ENCODE results near the gene CAPZB.

CAPZB gene

GRCh38 chr1:19338323-19338762, 147.0 kb downstream of the CAPZB start:
- TF ChIP-seq TAF1 (IDR thresholded peaks at IDR 0.05; ENCODE audit: low read depth, low read length): no peak
- TF ChIP-seq POLR2AphosphoS5 (IDR thresholded peaks at IDR 0.05; ENCODE audit: low read depth, low read length): no peak
- no peak for TF ChIP-seq PAX5 (IDR thresholded peaks at IDR 0.05; ENCODE audit: insufficient read depth, low read length, severe bottlenecking)
- no peak for TF ChIP-seq POLR2A (IDR thresholded peaks at IDR 0.05; ENCODE audit: low read depth, low read length)
- no peak for TF ChIP-seq SPI1 (IDR thresholded peaks at IDR 0.05; ENCODE audit: low read depth, low read length)
- TF ChIP-seq POU2F2 (IDR thresholded peaks at IDR 0.05; ENCODE audit: low read depth, low read length): no peak
- DNase-seq (ENCODE audit: insufficient read length, low spot score): no peak
- no peak for FAIRE-seq

DNA sequence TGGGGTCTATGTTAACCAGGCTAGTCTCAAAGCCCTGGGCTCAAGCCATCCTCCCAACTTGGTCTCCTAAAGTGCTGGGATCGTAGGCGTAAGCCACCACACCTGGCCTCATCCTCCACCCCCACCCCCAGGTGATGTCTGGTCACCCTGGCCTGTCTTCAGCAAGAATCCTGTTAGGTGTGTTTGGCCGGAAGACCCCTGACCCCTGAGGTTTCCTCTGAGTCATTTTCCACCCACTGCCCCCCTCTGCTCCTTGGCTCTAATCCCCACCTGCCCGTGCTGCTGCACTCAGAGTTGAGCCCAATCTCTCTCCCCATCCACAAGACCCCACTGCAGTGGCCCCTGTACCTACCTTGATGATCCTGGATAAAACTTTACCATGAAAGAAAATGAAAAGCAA, 148.1 kb downstream of the CAPZB start:
- DNase-seq (ENCODE audit: insufficient read length, low spot score): no peak
- TF ChIP-seq SPI1 (IDR thresholded peaks at IDR 0.05; ENCODE audit: low read depth, low read length) (no peak), POLR2A (IDR thresholded peaks at IDR 0.05; ENCODE audit: low read depth, low read length) (no peak), POU2F2 (IDR thresholded peaks at IDR 0.05; ENCODE audit: low read depth, low read length) (no peak), TAF1 (IDR thresholded peaks at IDR 0.05; ENCODE audit: low read depth, low read length) (no peak), POLR2AphosphoS5 (IDR thresholded peaks at IDR 0.05; ENCODE audit: low read depth, low read length) (no peak), PAX5 (IDR thresholded peaks at IDR 0.05; ENCODE audit: insufficient read depth, low read length, severe bottlenecking) (no peak)
- no peak for FAIRE-seq

DNA sequence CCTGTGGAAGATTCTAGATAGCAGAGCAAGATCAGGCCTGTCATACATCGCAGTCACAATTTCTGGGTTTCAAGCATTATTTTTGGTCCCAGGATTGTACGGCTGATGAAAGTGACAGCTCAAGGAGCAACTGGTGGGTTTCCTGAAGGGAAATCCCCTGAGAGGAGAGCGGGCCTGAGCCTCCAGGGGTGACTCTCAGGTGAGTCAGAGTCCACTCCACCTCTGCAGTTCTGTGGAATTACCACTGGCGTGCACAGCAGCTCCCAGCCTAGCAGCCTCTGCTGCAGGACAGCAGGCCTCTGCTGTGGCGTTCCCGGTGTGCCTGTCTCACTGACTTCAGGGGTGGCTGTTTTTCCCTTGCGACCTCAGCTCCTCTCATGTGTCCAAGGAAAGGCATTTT, 148.8 kb downstream of the CAPZB start:
- TF ChIP-seq POLR2A (IDR thresholded peaks at IDR 0.05; ENCODE audit: low read depth, low read length): no peak
- TF ChIP-seq TAF1 (IDR thresholded peaks at IDR 0.05; ENCODE audit: low read depth, low read length): no peak
- TF ChIP-seq SPI1 (IDR thresholded peaks at IDR 0.05; ENCODE audit: low read depth, low read length): no peak
- TF ChIP-seq PAX5 (IDR thresholded peaks at IDR 0.05; ENCODE audit: insufficient read depth, low read length, severe bottlenecking): no peak
- no peak for TF ChIP-seq POU2F2 (IDR thresholded peaks at IDR 0.05; ENCODE audit: low read depth, low read length)
- TF ChIP-seq POLR2AphosphoS5 (IDR thresholded peaks at IDR 0.05; ENCODE audit: low read depth, low read length): no peak; the same call in 1 of the 2 replicates
- FAIRE-seq (no peak), DNase-seq (ENCODE audit: insufficient read length, low spot score) (no peak)

- FAIRE-seq: no peak
- no peak for DNase-seq (ENCODE audit: insufficient read length, low spot score)
- TF ChIP-seq TAF1 (IDR thresholded peaks at IDR 0.05; ENCODE audit: low read depth, low read length) (no peak), POU2F2 (IDR thresholded peaks at IDR 0.05; ENCODE audit: low read depth, low read length) (no peak), SPI1 (IDR thresholded peaks at IDR 0.05; ENCODE audit: low read depth, low read length) (no peak), PAX5 (IDR thresholded peaks at IDR 0.05; ENCODE audit: insufficient read depth, low read length, severe bottlenecking) (no peak), POLR2AphosphoS5 (IDR thresholded peaks at IDR 0.05; ENCODE audit: low read depth, low read length) (no peak), POLR2A (IDR thresholded peaks at IDR 0.05; ENCODE audit: low read depth, low read length) (no peak)
Observed at GRCh38 chr1:19333587-19334354, 151.6 kb downstream of the CAPZB start.

DNA sequence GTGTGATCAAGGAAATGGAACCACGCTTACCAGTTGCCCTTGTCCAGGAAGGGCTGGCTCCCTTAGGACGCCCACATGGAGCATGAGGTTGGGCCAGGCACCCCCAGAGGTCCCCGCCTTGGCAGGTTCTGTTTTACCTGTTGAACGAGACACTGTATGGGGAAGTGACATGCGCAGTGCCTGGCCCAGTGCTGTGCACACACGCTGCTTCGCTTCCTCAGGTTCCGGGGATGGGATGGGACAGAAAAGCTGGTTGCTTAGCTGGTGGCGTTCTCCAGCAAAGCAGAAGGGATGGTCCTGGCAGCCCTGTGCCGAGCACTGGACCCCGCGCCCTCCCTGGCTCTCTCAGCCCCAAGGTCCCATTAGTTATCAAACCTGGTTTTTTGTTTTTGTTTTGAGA, 152.5 kb downstream of the CAPZB start:
- FAIRE-seq (no peak), DNase-seq (ENCODE audit: insufficient read length, low spot score) (no peak)
- TF ChIP-seq SPI1 (IDR thresholded peaks at IDR 0.05; ENCODE audit: low read depth, low read length) (no peak), PAX5 (IDR thresholded peaks at IDR 0.05; ENCODE audit: insufficient read depth, low read length, severe bottlenecking) (no peak), POLR2AphosphoS5 (IDR thresholded peaks at IDR 0.05; ENCODE audit: low read depth, low read length) (no peak), POU2F2 (IDR thresholded peaks at IDR 0.05; ENCODE audit: low read depth, low read length) (no peak), POLR2A (IDR thresholded peaks at IDR 0.05; ENCODE audit: low read depth, low read length) (no peak), TAF1 (IDR thresholded peaks at IDR 0.05; ENCODE audit: low read depth, low read length) (no peak)

GRCh38 chr1:19331262-19331878, 154.0 kb downstream of the CAPZB start:
- TF ChIP-seq POLR2AphosphoS5 (IDR thresholded peaks at IDR 0.05; ENCODE audit: low read depth, low read length): no peak
- TF ChIP-seq POU2F2 (IDR thresholded peaks at IDR 0.05; ENCODE audit: low read depth, low read length): no peak
- TF ChIP-seq POLR2A (IDR thresholded peaks at IDR 0.05; ENCODE audit: low read depth, low read length): no peak; the same call in 1 of the 2 replicates
- FAIRE-seq (no peak), DNase-seq (ENCODE audit: insufficient read length, low spot score) (no peak)

GRCh38 chr1:19330449-19331135, 154.7 kb downstream of the CAPZB start:
- DNase-seq (ENCODE audit: insufficient read length, low spot score) (no peak), FAIRE-seq (no peak)
- TF ChIP-seq SPI1 (IDR thresholded peaks at IDR 0.05; ENCODE audit: low read depth, low read length): no peak

GRCh38 chr1:19329611-19330010, 155.7 kb downstream of the CAPZB start:
- TF ChIP-seq SPI1 (IDR thresholded peaks at IDR 0.05; ENCODE audit: low read depth, low read length) (no peak), PAX5 (IDR thresholded peaks at IDR 0.05; ENCODE audit: insufficient read depth, low read length, severe bottlenecking) (no peak), POU2F2 (IDR thresholded peaks at IDR 0.05; ENCODE audit: low read depth, low read length) (no peak), POLR2A (IDR thresholded peaks at IDR 0.05; ENCODE audit: low read depth, low read length) (no peak), POLR2AphosphoS5 (IDR thresholded peaks at IDR 0.05; ENCODE audit: low read depth, low read length) (no peak), TAF1 (IDR thresholded peaks at IDR 0.05; ENCODE audit: low read depth, low read length) (no peak)
- no peak for FAIRE-seq

DNA sequence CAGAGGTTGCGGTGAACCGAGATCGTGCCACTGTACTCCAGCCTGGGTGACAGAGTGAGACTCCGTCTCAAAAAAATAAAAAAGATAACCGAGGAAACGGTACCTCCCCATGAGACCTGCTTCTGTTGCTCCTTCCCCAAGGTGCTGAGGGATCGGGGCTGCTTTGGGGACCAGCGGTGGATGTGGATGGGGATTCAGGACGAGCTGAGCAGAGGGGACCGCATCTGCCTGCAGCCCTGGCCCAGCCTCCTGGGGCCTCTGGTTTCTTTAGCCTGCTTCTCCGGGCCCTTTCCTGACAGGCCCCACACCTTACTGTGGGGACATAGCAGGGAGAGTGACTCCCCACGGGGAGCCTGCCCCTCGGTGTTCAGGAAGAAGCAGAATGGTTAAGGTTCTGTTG, 156.2 kb downstream of the CAPZB start:
- FAIRE-seq (no peak), DNase-seq (ENCODE audit: insufficient read length, low spot score) (no peak)
- TF ChIP-seq PAX5 (IDR thresholded peaks at IDR 0.05; ENCODE audit: insufficient read depth, low read length, severe bottlenecking) (no peak), SPI1 (IDR thresholded peaks at IDR 0.05; ENCODE audit: low read depth, low read length) (no peak), POLR2AphosphoS5 (IDR thresholded peaks at IDR 0.05; ENCODE audit: low read depth, low read length) (no peak), TAF1 (IDR thresholded peaks at IDR 0.05; ENCODE audit: low read depth, low read length) (no peak), POU2F2 (IDR thresholded peaks at IDR 0.05; ENCODE audit: low read depth, low read length) (no peak), POLR2A (IDR thresholded peaks at IDR 0.05; ENCODE audit: low read depth, low read length) (no peak)

More at GRCh38 chr1:19329611-19330010, 155.7 kb downstream of the CAPZB start:
- no peak for DNase-seq (ENCODE audit: insufficient read length, low spot score)
